ENCODE measurements around the gene DLL3. TPM values are rescaled to one million over a fixed set of nuclear protein-coding genes. Genes with fewer than 3 reads are reported as not detected.

Gene DLL3
- total RNA-seq, 1 experiment from 2014 or later, result 0.17 TPM

GRCh38 chr19:39481676-39482075, 17.1 kb upstream of the DLL3 start (continued):
- no peak for TF ChIP-seq SIN3A (IDR thresholded peaks at IDR 0.05; ENCODE audit: low read depth)

GRCh38 chr19:39483141-39483540, 15.6 kb upstream of the DLL3 start:
- H3K27ac ChIP-seq (ENCODE audit: low read depth, low read length), result no peak overlapping the region
- intact Hi-C loops (cut with micrococcal nuclease), result no loop called here
- H4K20me1 ChIP-seq (ENCODE audit: insufficient read depth), result no peaks in the 10 kb centered on the region
- TF ChIP-seq EGR1 (IDR thresholded peaks at IDR 0.05; ENCODE audit: low read depth) (no peak), SIN3A (IDR thresholded peaks at IDR 0.05; ENCODE audit: low read depth) (no peak), ZNF274 (IDR thresholded peaks at IDR 0.05; ENCODE audit: low read depth, low read length) (no peak), REST (IDR thresholded peaks at IDR 0.05; ENCODE audit: low read depth) (no peak), EZH2phosphoT487 (IDR thresholded peaks at IDR 0.05; ENCODE audit: borderline replicate concordance) (no peak), POLR2A (IDR thresholded peaks at IDR 0.05; ENCODE audit: borderline replicate concordance, extremely low read depth, insufficient read depth, insufficient read length) (no peak), ZFX (IDR thresholded peaks at IDR 0.05) (no peak), SP1 (IDR thresholded peaks at IDR 0.05; ENCODE audit: low read depth) (no peak), MAX (IDR thresholded peaks at IDR 0.05) (no peak), ATF3 (IDR thresholded peaks at IDR 0.05) (no peak), TCF7L2 (IDR thresholded peaks at IDR 0.05; ENCODE audit: borderline replicate concordance, extremely low read depth, insufficient read depth, insufficient read length) (no peak), SRF (IDR thresholded peaks at IDR 0.05; ENCODE audit: low read depth) (no peak), FOSL1 (IDR thresholded peaks at IDR 0.05; ENCODE audit: low read depth) (no peak)
- H3K4me3 ChIP-seq (replicated peaks in 1 of 2; ENCODE audit: low read depth in 1 of 2, low read length in 2 of 2), result no peak overlapping the region
- no peaks in the 10 kb centered on the region for H3K27me3 ChIP-seq (ENCODE audit: insufficient read depth, low read length)
- H3K79me2 ChIP-seq (ENCODE audit: insufficient read depth, low read length), result peaks cover 66% of the 10 kb centered on the region
- H3K36me3 ChIP-seq (ENCODE audit: control insufficient read depth in 1 of 2, insufficient read depth in 2 of 2, low read length in 2 of 2), result peaks cover 14 to 38% of the 10 kb centered on the region in 2 experiments; a peak in 3 of 4 replicates
- ATAC-seq, result no peak
- no peak overlapping the region for H2AFZ ChIP-seq (ENCODE audit: low read depth, low read length, poor library complexity, severe bottlenecking)
- ChIA-PET CTCF (no interaction called here), POLR2A (no interaction called here), RAD21 (ENCODE audit: low non-redundant PET in 1 of 2, low total read pairs in 2 of 2, uncharacterized antibody in 2 of 2, unreplicated experiment in 2 of 2) (no interaction called here)
- no peak overlapping the region for H3K9ac ChIP-seq (ENCODE audit: low read length)
- H3K9me2 ChIP-seq (ENCODE audit: insufficient read depth), result no peaks in the 10 kb centered on the region
- H3K9me3 ChIP-seq (ENCODE audit: control insufficient read depth in 1 of 2, insufficient read depth in 1 of 2, low read depth in 1 of 2, low read length in 2 of 2), result no peaks in the 10 kb centered on the region
- no TSS peak for BruUV-seq (replicated peaks)
- no peak for DNase-seq (ENCODE audit: low read depth, low spot score)
- H3K4me2 ChIP-seq (ENCODE audit: low read length), result no peak overlapping the region
- H3K4me1 ChIP-seq (ENCODE audit: control insufficient read depth in 1 of 2, insufficient read depth in 2 of 2, low read length in 2 of 2), result peaks cover 6 to 16% of the 10 kb centered on the region in 2 experiments

All from HCT116 (cell line).